Spleen (tissue), 7 donors: ENCODE measurements around the gene CXXC5.

Experiments
- POLR2A ChIP-seq, 3 donors: fragments of 450-650 bp; IDR thresholded peaks; one replicate each; pipeline ENCODE4 v1.5.1; 2017; ENCODE audit warnings: antibody characterized with exemption in 3 of 3, mild to moderate bottlenecking in 1 of 3
- POLR2AphosphoS5 ChIP-seq, 3 donors: sonication (generic); formaldehyde crosslinking; IDR thresholded peaks; one replicate each; pipeline ENCODE4 v1.5.1; 2017; ENCODE audit warnings: antibody characterized with exemption in 3 of 3
- TF ChIP-seq, protein P1 (sequence below), 11 experiments: fragments of 200-600 bp in 7 of 11; fragments of 450-650 bp in 4 of 11; sonication (generic) in 4 of 11; IDR thresholded peaks in 8 of 11; conservative IDR thresholded peaks in 3 of 11; 1 replicate in 7 of 11; 2 replicates in 4 of 11; pipeline versions ENCODE4 v1.4.0 to v1.8.0; 2016 to 2021; ENCODE audit warnings: antibody characterized with exemption in 11 of 11, inconsistent platforms in 4 of 11, mild to moderate bottlenecking in 1 of 11
- donor health status: DM: no; HTN: no; CAD: no; lungs with moderate emphysema.
- donor health status: DM: no; HTN: no; CAD: no.
- donor health status: DM: no; HTN: no; CAD: no.

DNA sequence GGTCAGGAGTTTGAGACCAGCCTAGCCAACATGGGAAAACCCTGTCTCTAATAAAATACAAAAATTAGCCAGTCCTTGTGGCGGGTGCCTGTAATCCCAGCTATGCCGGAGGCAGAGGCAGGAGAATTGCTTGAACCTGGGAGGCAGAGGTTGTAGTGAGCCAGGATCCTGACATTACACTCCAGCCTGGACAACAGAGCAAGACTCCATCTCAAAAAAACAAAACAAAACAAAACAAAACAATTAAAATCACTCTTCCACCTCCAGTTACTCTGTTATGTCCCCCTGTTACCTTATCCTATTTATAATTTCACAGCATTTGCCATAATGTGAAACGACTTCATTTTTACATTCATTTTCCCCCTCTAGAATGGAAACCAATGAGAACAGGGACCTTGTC, 54.4 kb downstream of the CXXC5 start:
- TF ChIP-seq, protein P1, sequence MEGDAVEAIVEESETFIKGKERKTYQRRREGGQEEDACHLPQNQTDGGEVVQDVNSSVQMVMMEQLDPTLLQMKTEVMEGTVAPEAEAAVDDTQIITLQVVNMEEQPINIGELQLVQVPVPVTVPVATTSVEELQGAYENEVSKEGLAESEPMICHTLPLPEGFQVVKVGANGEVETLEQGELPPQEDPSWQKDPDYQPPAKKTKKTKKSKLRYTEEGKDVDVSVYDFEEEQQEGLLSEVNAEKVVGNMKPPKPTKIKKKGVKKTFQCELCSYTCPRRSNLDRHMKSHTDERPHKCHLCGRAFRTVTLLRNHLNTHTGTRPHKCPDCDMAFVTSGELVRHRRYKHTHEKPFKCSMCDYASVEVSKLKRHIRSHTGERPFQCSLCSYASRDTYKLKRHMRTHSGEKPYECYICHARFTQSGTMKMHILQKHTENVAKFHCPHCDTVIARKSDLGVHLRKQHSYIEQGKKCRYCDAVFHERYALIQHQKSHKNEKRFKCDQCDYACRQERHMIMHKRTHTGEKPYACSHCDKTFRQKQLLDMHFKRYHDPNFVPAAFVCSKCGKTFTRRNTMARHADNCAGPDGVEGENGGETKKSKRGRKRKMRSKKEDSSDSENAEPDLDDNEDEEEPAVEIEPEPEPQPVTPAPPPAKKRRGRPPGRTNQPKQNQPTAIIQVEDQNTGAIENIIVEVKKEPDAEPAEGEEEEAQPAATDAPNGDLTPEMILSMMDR (IDR thresholded peaks at IDR 0.05 in 8 of 11, conservative IDR thresholded peaks at IDR 0.05 in 3 of 11): no peak
- TF ChIP-seq POLR2AphosphoS5 (IDR thresholded peaks at IDR 0.05) (no peak), POLR2A (IDR thresholded peaks at IDR 0.05) (no peak)
